Stimulated activated CD4-positive, alpha-beta T cell treated with anti-CD3 and anti-CD28 coated beads, TNF-alpha, amount 100 ng/mL, for 4 hours (primary cell): ENCODE results near the gene C1QTNF2.

Experiments
- DNase-seq, 3 experiments: peaks; one replicate each; pipeline ENCODE4 v3.0.0-alpha.2; 2020; ENCODE audit warnings: low read depth in 3 of 3

Gene C1QTNF2

GRCh38 chr5:160298189-160298588 is 72.2 kb downstream of the C1QTNF2 start:
- DNase-seq = no peak

DNA sequence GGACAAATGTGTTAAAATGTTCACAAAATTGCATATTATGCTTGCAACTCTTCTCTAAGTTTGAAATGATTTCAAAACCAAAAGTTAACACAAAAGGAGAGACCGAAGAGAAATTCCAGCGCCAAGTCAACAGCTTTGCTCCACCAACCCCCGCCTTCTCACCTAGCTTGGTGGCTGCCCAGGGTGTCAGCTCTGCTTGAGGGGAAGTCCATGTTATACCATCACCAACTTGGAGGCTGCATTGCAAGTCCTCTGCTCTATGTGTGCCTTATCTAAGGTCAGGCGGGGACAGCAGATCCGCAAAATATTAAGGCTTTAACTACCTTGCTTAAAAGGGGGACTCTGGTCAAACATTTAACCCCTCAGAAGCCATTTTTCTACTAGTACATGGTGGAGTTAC is 72.7 kb downstream of the C1QTNF2 start:
- no peak for DNase-seq
